Right ventricle myocardium inferior (tissue), 1 donor: ENCODE results near the gene UAP1. TPM values are rescaled to one million over a fixed set of nuclear protein-coding genes. Genes with fewer than 3 reads are reported as not detected.

Experiments
- ATAC-seq: fragments of 200-7000 bp; cut with Tn5 transposase; one replicate; pipeline ENCODE4 v1.9.1; 2020; ENCODE audit warnings: mild to moderate bottlenecking, moderate library complexity
- DNase-seq: peaks from one replicate; pipeline ENCODE4 v3.0.0; 2021; ENCODE audit errors: missing footprints
- intact Hi-C: fragments of 100-400 bp; cut with DNase I; formaldehyde crosslinking; loops from one replicate; pipeline ENCODE4 v1.11.0; 2022
- total RNA-seq: library from RNA; stranded (reverse); fragmentation: NEBNext Ultra II Directional; extraction: Animal tissue kit (Norgen Biotek cat#: 25700); gene quantifications from one replicate; pipeline ENCODE4 v1.2.1, GENCODE V29; 2021
- donor health status: DM: no; HTN: yes; CAD: no; lungs with severe emphysema.

UAP1 gene
- total RNA-seq, 1 donor from 2014 or later = 28.9 TPM

DNA sequence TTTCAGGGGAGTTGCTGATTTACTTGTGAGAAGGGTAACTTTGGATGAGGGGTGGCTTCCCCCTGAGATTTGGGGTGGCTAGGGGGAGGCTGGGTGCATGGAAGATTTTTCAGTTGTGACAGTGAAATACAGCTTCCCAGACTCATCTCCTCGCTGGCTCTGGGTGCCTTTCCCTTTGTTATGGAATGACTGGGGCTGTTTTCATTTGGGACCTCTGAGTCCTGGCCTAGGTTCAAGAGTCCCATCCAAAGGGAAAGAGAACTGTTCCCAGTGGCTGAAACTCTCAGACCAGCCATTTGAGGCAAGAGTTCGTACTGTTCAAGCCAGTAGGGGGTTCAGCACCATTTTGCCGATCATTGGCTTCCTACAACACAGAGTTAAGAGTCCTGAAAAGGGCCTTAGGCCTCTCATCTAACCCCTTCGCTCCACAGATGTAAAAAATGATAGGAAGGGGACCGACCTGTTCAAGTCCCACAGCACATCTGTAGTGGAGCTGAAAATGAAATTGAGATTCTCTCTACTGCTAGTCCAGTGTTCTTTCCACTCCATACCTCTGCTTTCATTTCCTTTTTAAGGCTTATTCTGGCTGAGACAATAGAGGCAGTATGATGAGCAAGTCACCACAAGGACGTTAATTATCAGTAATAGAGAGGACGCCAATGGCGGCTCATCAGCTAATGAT, 71.7 kb downstream of the UAP1 start:
- peak; percentile 63 for ATAC-seq
- DNase-seq = no peak
- intact Hi-C loops = loop anchor here (5.0 kb wide), 2 partner anchors 54 to 99 kb away; no protein-coding TSS in a partner anchor

DNA sequence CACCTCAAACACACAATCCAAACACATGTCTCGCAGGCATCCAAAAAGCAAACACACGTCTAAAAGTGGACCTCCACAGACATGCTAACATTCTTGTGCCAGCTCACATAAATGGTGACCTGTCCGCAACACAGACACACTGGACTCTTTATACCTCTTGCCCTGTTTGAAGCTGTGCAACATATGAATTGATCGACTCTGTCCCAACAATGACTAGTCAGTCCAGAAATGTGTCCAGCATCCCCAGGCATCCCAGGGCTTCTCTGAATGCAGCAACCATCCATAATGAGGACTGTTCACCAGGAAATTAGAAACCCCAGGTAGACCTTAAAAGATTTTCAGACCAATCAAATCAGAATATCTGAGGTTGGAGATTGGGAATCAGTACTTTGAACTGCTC, 73.9 kb downstream of the UAP1 start:
- DNase-seq (no peak), ATAC-seq (no peak)
- intact Hi-C loops = no loop called here

DNA sequence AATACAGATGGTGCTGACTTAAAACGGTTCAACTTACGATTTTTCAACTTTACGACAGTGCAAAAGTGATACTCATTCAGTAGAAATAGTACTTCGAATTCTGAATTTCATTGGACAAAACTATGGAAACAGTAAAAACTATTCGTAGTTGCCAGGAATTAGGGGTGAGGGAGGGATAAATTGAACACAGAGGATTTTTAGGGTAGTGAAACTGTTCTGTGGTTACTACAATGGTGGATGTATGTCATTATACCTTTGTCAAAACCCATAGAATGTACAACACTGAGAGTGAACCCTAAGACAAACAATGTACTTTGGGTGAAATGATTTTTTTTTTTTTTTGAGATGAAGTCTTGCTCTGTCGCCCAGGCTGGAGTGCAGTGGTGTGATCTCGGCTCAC, 78.2 kb downstream of the UAP1 start:
- DNase-seq = no peak
- no peak for ATAC-seq
- intact Hi-C loops = no loop called here

DNA sequence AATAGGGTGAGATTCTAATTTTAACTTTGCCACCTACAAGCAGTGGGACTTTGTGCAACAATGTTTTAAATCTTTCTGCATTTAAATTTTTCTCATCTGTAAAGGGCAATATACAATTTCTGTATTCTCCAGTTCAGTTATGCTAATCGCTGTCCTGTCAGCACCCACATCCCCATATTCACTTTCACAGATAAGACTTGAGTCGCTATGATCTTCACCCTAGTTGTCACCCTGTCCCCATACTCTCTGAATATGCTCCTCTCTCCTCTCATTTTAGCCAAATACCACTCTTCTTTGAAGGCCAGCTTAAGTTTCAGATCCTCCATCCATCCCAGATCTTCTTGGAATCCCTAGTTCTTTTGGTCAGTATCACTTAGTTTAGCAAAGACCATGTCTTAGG, 79.6 kb downstream of the UAP1 start:
- no peak for ATAC-seq
- intact Hi-C loops = no loop called here
- no peak for DNase-seq

DNA sequence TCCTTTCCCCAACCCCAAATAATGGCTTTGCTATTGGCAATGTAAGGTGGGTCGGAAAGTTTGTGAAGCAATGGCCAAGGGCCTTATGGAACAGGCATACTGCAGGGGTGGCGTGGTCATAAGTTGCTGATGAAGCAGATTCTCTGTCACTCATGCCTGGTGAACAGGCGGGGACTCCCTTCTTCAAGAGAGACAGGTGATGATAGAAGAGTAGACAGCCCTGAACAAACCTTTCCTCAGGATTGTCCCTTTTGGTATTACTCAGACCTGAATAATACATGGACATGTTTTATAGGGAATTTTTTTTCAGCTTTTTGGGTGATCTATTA, 83.4 kb downstream of the UAP1 start:
- ATAC-seq (no peak), DNase-seq (no peak)
- intact Hi-C loops = no loop called here

DNA sequence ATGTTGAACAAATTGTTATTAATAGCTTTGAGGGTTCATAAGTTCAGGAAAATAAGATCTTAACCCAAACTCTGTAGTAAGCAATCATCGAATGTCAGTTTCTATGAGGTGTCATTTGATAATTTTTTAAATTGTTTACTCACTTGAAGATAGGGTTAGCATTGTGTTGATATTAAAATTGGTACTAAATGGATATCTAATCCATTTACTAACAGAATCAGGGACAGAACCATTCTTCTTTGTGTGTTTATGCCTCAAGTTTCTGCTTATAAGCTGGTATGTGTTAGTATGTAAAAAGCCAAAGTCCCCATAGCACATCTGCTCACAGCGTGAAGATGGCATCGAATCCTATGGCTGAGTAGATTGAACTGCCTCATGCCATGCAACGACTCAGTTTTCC, 84.1 kb downstream of the UAP1 start:
- ATAC-seq (no peak), DNase-seq (no peak)
- intact Hi-C loops = no loop called here

DNA sequence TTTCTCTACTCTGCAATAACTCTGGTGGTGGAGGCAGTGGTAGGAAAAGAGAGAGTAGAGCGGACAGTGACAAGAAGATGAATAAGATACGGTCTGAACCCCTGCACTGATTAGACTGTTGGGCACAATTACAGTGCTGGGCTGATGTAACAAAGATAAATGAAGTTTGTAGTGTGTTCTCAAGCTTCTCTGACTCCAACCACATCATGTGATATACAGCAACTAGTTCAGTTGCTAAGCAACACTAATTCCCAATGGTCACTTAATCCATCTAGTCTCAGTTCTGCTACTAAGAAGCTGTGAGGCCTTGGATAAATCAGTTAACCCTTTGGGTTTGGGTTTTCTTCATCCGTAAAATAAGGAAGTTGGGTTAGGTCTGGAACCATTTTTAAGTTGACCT, 88.1 kb downstream of the UAP1 start:
- DNase-seq (no peak), ATAC-seq (no peak)
- intact Hi-C loops = no loop called here

Other genes with a start within 250 kb of the UAP1 start
- not detected for gene SPATA46, start 184.9 kb upstream of the UAP1 start, total RNA-seq
- gene C1orf226, start 180.0 kb upstream of the UAP1 start, total RNA-seq = 4.6 TPM
- 0.24 TPM for gene SH2D1B, start 149.6 kb upstream of the UAP1 start, total RNA-seq
- 21.6 TPM for gene UHMK1, start 63.9 kb upstream of the UAP1 start, total RNA-seq
- gene DDR2, start 70.7 kb downstream of the UAP1 start, total RNA-seq = 34.4 TPM
- gene HSD17B7, start 229.0 kb downstream of the UAP1 start, total RNA-seq = 4.2 TPM